ENCODE measurements around the gene VAT1.
"Not testable (repeated sequence)": the region's sequence is repeated elsewhere in the genome, so short reads cannot be mapped to it uniquely, and the experiment has no call there.

Gene VAT1

GRCh38 chr17:43003542-43004172 lies 18.5 kb downstream of the VAT1 start:
- DNase-seq, result no peak

GRCh38 chr17:43000894-43001293 lies 21.3 kb downstream of the VAT1 start:
- DNase-seq, result not testable (repeated sequence)

GRCh38 chr17:42999003-42999525 lies 23.1 kb downstream of the VAT1 start:
- DNase-seq, result no peak

- peak; percentile 99 for DNase-seq
These were observed 23.9 kb downstream of the VAT1 start, which contains the start of gene RPL27 for GRCh38 chr17:42997984-42998938. Gene RPL27 (plus strand): TSS chr17:42998419. CDS start chr17:42998751, 332 bp downstream.

GRCh38 chr17:42997390-42997983 lies 24.7 kb downstream of the VAT1 start:
- DNase-seq, result no peak

DNA sequence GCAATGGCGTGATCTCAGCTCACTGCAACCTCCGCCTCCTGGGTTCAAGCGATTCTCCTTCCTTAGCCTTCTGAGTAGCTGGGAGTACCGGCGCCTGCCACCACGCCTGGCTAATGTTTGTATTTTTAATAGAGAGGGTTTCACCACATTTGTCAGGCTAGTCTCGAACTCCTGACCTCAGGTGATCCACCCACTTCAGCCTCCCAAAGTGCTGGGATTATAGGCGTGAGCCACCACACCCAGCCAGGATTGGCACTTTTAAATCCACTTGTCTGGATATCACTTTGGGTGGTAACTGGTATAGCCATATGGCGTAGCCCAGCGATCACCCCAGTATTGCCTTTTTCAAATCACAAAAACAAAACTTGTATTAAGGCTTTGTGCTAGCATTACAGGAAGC lies 28.3 kb downstream of the VAT1 start:
- DNase-seq, result not testable (repeated sequence)

DNA sequence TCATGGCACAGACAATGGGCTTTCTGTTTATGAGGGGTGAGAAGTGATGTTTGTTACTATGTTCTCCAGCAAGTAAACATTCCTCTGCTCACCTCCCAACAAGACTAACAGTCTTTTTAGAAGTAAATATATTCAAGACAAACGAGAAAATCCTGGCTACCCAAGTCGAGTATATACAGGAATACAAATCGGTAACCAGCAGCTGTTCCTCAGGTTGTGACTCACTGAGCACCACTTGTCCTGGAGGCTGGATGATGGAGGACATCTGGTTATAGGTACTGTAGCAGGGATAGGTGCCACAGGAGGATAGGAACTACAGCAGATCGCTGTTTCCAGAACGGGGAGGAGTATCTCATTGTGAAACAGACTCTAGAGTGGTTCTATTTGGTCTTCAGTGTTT lies 29.3 kb downstream of the VAT1 start:
- no peak for DNase-seq

DNA sequence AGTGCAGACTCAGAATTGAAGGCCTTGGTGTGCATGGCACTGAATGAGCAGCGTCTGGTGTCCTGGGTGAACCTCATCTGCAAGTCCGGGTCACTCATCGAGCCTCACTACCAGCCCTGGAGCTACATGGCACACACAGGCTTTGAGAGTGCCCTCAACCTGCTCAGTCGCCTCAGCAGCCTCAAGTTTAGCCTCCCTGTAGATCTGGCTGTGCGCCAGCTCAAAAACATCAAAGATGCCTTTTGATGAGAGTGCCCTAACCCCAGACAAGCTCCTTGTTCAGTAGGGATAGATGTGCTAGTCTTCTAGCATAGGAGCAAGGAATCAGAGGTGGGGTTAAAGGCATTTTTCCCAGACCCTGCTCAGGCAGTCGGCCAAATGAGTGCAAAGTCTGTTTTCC lies 30.7 kb downstream of the VAT1 start:
- DNase-seq, result no peak

DNA sequence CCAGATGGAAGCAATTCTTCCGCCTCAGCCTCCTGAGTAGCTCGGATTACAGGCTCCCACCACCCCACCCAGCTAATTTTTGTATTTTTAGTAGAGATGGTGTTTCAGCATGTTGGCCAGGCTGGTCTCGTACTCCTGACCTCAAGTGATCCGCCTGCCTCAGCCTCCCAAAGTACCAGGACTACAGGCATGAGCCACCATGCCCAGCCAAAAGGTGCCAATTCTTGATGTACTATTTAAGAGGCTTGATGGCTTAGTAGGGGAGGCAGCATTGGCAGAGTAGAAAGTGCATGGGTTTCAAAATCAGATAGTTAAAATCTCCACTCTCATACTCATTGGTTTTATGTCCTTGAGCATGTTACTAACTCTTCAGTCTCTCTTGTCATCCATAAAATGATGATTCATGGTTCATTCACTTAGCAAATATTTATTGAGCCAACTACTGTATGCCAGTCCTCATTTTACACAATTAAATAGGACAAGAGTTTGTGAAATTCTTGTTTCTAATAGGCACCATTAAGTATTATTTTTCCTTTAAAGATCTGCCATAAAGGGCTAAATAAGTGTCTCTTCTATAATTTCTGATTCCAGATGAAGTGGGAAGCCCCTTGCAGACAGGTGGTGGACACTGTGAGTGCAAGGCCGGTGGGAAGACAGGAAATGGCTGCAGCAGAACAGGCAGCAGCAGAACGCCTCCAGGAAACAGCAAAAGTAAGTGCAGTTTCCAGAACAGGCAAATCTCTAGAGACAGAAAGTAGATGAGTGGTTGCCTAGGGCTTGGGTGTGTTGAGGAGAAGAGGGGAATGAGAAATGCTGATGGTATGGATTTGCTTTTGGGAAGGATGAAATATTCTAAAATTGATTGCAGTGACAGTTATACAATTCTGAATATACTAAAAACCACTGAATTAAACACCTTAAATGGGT lies 32.2 kb downstream of the VAT1 start:
- no peak for DNase-seq

GRCh38 chr17:42989141-42989540 lies 33.0 kb downstream of the VAT1 start:
- no peak for DNase-seq

- DNase-seq, result no peak
These were observed 37.0 kb downstream of the VAT1 start for GRCh38 chr17:42985225-42985624.

GRCh38 chr17:42982266-42982665 lies 39.9 kb downstream of the VAT1 start:
- no peak for DNase-seq

DNA sequence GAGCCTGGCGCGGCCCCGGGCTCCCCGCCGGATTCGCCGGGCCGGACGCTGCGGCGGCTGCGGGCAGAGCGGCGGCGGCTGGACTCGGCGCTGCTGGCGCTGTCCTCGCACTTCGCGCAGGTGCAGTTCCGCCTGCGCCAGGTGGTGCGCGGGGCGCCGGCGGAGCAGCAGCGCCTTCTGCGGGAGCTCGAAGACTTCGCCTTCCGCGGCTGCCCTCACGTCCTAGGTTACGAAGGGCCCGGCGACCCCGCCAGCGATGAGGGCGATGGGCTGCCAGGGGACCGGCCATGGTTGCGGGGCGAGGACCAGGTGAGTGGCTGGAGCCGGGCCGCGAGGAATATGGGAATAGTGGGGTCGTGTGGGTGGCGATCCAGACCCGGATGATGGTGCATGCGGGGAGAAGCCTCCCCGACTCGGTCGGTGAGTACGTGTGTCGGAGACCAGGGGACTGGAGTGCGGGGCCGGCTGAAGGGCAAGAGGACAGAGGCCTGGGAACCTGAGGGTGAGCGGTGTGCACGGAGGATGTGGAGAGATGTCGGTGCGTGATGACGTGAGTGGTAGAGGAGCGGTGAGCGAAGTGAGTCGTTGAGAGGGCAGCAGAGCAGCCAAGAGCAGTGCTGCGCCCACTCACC lies 41.3 kb downstream of the VAT1 start:
- peak; percentile 53 to 60 for DNase-seq

- DNase-seq, result peak; percentile 91
These were observed 41.9 kb downstream of the VAT1 start, which contains the start of gene RUNDC1 for GRCh38 chr17:42980274-42980765. Gene RUNDC1 (plus strand): TSS chr17:42980565. CDS start chr17:42980577, 12 bp downstream.

DNA sequence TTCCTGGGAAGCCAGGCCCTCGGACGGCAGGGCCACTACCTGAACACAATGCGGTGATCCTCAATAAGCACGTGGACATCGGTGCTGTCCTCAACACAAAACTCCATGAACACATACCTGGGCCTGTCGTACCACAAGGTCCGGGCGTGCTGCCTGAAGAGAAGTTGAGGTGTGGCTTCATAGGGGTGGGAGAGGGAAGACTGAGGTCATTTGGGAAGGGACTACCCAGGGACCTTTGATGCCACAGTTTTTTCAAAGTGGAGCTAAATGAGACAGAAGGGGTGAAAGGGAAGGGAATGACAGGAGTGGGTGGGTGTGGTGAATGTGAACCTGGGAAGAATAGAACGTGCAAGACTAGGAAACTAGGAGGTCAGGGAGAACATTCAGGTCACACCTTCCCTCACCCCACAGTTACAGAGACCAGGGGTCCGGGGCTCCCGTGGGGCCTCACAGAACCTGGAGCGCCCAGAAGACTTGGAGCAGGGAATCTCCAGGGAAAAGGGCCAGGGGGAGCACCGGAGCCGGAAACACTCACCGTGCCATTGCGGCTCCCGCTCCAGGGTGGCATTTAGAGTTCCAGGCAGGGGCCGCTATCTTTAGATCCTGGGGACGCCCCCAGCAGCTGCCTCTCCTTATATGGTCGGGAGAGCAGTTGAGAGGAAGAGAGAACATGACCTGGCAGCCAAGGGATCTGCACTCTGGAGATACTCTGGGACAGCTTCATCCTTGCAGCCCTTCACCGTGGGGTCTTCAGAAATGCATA lies 42.5 kb downstream of the VAT1 start, which contains the start of gene PTGES3L:
PTGES3L (minus strand) TSS at position 570 of the 763 bp plus-strand sequence; CDS start at position 543, 27 bp downstream.
- DNase-seq, result peak; percentile 6 to 17

GRCh38 chr17:42975701-42976100 lies 46.5 kb downstream of the VAT1 start:
- not testable (repeated sequence) for DNase-seq

GRCh38 chr17:42975265-42975664 lies 46.9 kb downstream of the VAT1 start:
- no peak for DNase-seq

DNA sequence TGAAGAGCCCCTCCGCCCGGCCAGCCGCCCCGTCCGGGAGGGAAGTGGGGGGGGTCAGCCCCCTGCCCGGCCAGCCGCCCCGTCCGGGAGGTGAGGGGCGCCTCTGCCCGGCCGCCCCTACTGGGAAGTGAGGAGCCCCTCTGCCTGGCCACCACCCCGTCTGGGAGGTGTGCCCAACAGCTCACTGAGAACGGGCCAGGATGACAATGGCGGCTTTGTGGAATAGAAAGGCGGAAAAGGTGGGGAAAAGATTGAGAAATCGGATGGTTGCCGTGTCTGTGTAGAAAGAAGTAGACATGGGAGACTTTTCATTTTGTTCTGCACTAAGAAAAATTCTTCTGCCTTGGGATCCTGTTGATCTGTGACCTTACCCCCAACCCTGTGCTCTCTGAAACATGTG lies 48.9 kb downstream of the VAT1 start:
- not testable (repeated sequence) for DNase-seq

DNA sequence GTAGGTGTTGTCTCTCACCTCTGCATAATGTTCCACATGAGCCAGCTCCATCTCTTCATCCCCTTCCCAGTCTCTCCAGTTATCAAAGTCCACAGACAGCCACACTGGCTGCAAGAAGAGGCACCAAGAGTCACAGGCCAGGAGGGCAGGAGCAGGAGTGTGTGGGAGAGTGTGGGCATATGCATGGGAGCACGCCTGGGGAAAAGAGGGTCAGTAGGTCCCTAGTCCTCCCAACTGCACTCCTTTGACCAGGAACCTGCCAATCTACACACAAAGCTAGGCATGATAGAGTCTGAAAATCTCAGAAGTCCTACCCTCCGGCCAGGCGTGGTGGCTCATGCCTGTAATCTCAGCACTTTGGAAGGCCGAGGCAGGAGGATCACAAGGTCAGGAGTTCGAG lies 50.6 kb downstream of the VAT1 start:
- no peak for DNase-seq

GRCh38 chr17:42969001-42969581 lies 53.1 kb downstream of the VAT1 start:
- DNase-seq, result no peak

Data from CD4-positive, alpha-beta T cell treated with Interleukin-1 beta for 1 hour (primary cell).